Measurements from ENCODE around the gene ATPAF1.

Gene ATPAF1

DNA sequence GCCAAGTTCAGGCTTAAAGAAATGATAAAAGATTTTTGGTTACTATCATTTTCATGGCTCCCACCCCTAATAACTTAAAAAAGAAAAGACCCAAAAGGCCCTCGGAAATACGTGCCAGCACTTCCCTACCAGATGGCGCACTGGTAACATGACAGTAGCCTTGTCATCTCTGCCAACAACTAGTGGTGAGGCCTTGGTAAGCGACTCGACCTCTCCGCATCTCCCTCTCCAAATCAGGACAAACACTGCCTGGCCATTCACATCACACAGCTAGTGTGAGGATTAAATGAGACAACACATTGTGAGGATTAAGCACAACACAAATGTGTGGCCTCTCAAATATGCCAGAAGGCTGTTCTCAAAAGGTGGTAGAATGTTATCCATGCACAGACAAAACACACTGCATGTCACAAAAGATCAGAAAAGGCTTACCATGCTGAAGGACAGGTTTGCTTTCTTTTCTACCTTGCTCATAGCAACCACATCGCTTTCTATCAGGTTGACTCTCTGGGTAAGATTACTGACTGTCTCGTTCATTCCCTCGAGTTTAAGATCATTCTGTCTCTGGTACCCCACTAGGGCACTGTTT is 19.9 kb upstream of the ATPAF1 start:
- H3K36me3 Mint-ChIP-seq: peaks cover 78% of the 10 kb centered on the region
- ATAC-seq: no peak
- H3K27ac Mint-ChIP-seq: no peak overlapping the region
- H3K9me3 Mint-ChIP-seq: no peaks in the 10 kb centered on the region
- H3K4me3 Mint-ChIP-seq: no peak overlapping the region
- no peaks in the 10 kb centered on the region for H3K27me3 Mint-ChIP-seq
- no peaks in the 10 kb centered on the region for H3K4me1 Mint-ChIP-seq

- Mint-ChIP-seq H3K36me3 (peaks cover 77% of the 10 kb centered on the region), H3K27me3 (no peaks in the 10 kb centered on the region), H3K27ac (no peak overlapping the region), H3K4me3 (no peak overlapping the region), H3K4me1 (no peaks in the 10 kb centered on the region), H3K9me3 (no peaks in the 10 kb centered on the region)
- ATAC-seq: no peak
Measured at GRCh38 chr1:46687093-46687659, 19.0 kb upstream of the ATPAF1 start.

- ATAC-seq: no peak
- Mint-ChIP-seq H3K4me3 (no peak overlapping the region), H3K4me1 (no peaks in the 10 kb centered on the region), H3K9me3 (no peaks in the 10 kb centered on the region), H3K27me3 (no peaks in the 10 kb centered on the region), H3K27ac (no peak overlapping the region), H3K36me3 (peaks cover 79% of the 10 kb centered on the region)
Measured at GRCh38 chr1:46686255-46686654, 18.1 kb upstream of the ATPAF1 start.

GRCh38 chr1:46684670-46685069 is 16.5 kb upstream of the ATPAF1 start:
- H3K27me3 Mint-ChIP-seq: no peaks in the 10 kb centered on the region
- no peak overlapping the region for H3K27ac Mint-ChIP-seq
- H3K4me3 Mint-ChIP-seq: no peak overlapping the region
- peaks cover 3% of the 10 kb centered on the region for H3K9me3 Mint-ChIP-seq
- peaks cover 83% of the 10 kb centered on the region for H3K36me3 Mint-ChIP-seq
- no peak for ATAC-seq
- H3K4me1 Mint-ChIP-seq: no peaks in the 10 kb centered on the region

- H3K4me3 Mint-ChIP-seq: no peak overlapping the region
- peak overlapping the region; percentile 29 for H3K27ac Mint-ChIP-seq
- peaks cover 3% of the 10 kb centered on the region for H3K9me3 Mint-ChIP-seq
- ATAC-seq: no peak
- H3K36me3 Mint-ChIP-seq: peaks cover 86% of the 10 kb centered on the region
- no peaks in the 10 kb centered on the region for H3K27me3 Mint-ChIP-seq
- H3K4me1 Mint-ChIP-seq: peaks cover 5% of the 10 kb centered on the region
Measured at GRCh38 chr1:46682064-46682463, 13.9 kb upstream of the ATPAF1 start.

- Mint-ChIP-seq H3K9me3 (peaks cover 3% of the 10 kb centered on the region), H3K27ac (peak overlapping the region; percentile 29), H3K4me3 (no peak overlapping the region), H3K4me1 (peaks cover 11% of the 10 kb centered on the region), H3K36me3 (peaks cover 86% of the 10 kb centered on the region), H3K27me3 (no peaks in the 10 kb centered on the region)
- no peak for ATAC-seq
Measured at GRCh38 chr1:46681333-46682034, 13.3 kb upstream of the ATPAF1 start.

GRCh38 chr1:46679789-46680573 is 11.8 kb upstream of the ATPAF1 start:
- ATAC-seq: no peak
- H3K4me3 Mint-ChIP-seq: no peak overlapping the region
- no peaks in the 10 kb centered on the region for H3K27me3 Mint-ChIP-seq
- H3K9me3 Mint-ChIP-seq: peaks cover 3% of the 10 kb centered on the region
- H3K4me1 Mint-ChIP-seq: peaks cover 15% of the 10 kb centered on the region
- H3K36me3 Mint-ChIP-seq: peaks cover 76% of the 10 kb centered on the region
- no peak overlapping the region for H3K27ac Mint-ChIP-seq

- H3K27ac Mint-ChIP-seq: peak overlapping the region; percentile 54
- no peak overlapping the region for H3K4me3 Mint-ChIP-seq
- peaks cover 67% of the 10 kb centered on the region for H3K36me3 Mint-ChIP-seq
- peaks cover 15% of the 10 kb centered on the region for H3K4me1 Mint-ChIP-seq
- no peaks in the 10 kb centered on the region for H3K27me3 Mint-ChIP-seq
- no peak for ATAC-seq
- H3K9me3 Mint-ChIP-seq: peaks cover 3% of the 10 kb centered on the region
Measured at GRCh38 chr1:46677339-46677738, 9.2 kb upstream of the ATPAF1 start.

GRCh38 chr1:46676531-46676930 is 8.4 kb upstream of the ATPAF1 start:
- H3K4me3 Mint-ChIP-seq: no peak overlapping the region

DNA sequence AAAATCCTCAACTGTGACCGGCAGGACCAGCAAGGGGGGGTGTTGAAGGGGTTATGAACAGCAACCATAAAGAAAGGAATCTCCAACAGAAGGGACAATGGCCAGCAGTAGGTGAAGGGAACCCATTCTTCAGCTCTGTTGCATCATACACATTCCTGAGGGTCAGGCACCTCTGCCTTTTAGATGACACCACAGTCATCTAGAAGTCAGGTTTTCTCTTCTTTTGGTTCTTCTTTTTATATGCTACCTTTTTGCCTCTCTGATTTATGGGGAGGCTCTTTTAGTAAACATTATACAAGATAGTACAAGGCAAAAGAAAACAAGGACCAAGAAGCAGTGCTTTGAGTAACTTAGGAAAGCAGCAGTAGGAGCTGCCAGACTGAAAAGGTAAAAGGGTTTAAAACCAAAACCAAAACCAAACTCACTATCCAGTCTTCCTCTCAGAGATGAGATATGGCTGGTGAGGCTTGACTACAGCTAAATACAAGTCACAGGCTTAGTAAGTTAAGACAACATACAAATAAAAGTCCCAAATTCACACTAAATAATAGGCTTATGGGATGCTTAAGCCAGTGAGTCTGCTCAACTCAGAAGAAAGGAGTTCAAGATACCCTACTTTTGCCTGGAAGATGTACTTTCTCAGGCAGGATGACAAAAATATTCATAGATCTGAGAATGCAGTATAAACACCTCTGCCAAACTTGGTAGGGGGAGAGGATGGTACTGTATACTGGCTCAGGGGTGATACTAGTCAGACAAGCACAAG is 7.6 kb upstream of the ATPAF1 start:
- no peak for ATAC-seq
- H3K36me3 Mint-ChIP-seq: peaks cover 52% of the 10 kb centered on the region

More at GRCh38 chr1:46676531-46676930, 8.4 kb upstream of the ATPAF1 start:
- Mint-ChIP-seq H3K27me3 (no peaks in the 10 kb centered on the region), H3K36me3 (peaks cover 60% of the 10 kb centered on the region), H3K27ac (peak overlapping the region; percentile 54), H3K9me3 (peaks cover 3% of the 10 kb centered on the region), H3K4me1 (peaks cover 15% of the 10 kb centered on the region)
- ATAC-seq: no peak

DNA sequence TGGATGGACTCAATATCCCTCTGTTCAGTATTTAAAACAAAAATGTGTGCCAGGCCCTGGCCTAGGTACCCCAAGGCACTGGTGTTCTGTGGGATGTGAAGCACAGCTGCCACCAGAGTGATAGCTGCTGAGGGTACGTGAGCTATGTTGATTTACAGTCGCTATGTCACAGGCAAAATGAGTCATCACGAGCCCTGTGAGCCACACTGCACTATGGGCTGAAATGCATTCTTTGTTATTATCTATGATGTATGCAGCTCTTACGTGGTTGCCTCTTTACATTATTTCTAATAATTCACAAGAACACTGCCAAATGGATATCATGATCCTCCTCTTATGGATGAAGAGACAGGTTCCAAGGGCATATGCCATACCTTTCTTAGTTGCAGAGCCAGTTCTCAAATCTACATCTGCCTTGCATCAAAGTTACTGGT is 5.6 kb upstream of the ATPAF1 start:
- H3K4me3 Mint-ChIP-seq: no peak overlapping the region
- H3K27ac Mint-ChIP-seq: no peak overlapping the region
- H3K9me3 Mint-ChIP-seq: no peaks in the 10 kb centered on the region
- peaks cover 15% of the 10 kb centered on the region for H3K4me1 Mint-ChIP-seq
- H3K36me3 Mint-ChIP-seq: peaks cover 36% of the 10 kb centered on the region
- ATAC-seq: no peak
- no peaks in the 10 kb centered on the region for H3K27me3 Mint-ChIP-seq

More for the DNA sequence above, 7.6 kb upstream of the ATPAF1 start:
- H3K4me3 Mint-ChIP-seq: no peak overlapping the region
- peaks cover 15% of the 10 kb centered on the region for H3K4me1 Mint-ChIP-seq
- H3K27me3 Mint-ChIP-seq: no peaks in the 10 kb centered on the region
- peaks cover 3% of the 10 kb centered on the region for H3K9me3 Mint-ChIP-seq
- peak overlapping the region; percentile 54 for H3K27ac Mint-ChIP-seq

DNA sequence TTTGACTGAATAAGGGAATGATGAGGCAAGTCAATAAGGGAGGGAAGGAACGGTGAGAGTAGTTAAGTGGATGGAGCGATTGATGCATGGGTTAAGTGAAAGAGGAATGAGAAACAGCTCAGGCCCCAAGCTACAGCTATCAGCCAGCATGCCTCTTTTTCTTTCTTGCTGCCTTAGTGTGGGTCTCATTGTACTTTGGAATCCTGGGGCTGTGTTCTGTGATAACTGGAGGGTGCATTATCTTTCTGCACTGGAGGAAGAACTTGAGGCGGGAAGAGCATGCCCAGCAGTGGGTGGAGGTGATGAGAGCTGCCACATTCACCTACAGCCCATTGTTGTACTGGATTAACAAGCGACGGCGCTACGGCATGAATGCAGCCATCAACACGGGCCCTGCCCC is 4.5 kb upstream of the ATPAF1 start:
- H3K4me1 Mint-ChIP-seq: peaks cover 15% of the 10 kb centered on the region
- H3K4me3 Mint-ChIP-seq: no peak overlapping the region
- ATAC-seq: no peak
- H3K36me3 Mint-ChIP-seq: peaks cover 25% of the 10 kb centered on the region
- no peak overlapping the region for H3K27ac Mint-ChIP-seq
- no peaks in the 10 kb centered on the region for H3K27me3 Mint-ChIP-seq
- H3K9me3 Mint-ChIP-seq: no peaks in the 10 kb centered on the region

- no peaks in the 10 kb centered on the region for H3K9me3 Mint-ChIP-seq
- no peak within 1 kb of the TSS for H3K27ac Mint-ChIP-seq
- H3K4me1 Mint-ChIP-seq: peaks cover 16% of the 10 kb centered on the region
- H3K4me3 Mint-ChIP-seq: no peak within 1 kb of the TSS
- ATAC-seq: no peak
- peaks cover 14% of the 10 kb centered on the region for H3K36me3 Mint-ChIP-seq
- H3K27me3 Mint-ChIP-seq: no peaks in the 10 kb centered on the region
Measured at GRCh38 chr1:46671554-46671953, 3.4 kb upstream of the ATPAF1 start, which contains the start of gene TEX38. Gene TEX38 (plus strand): TSS chr1:46671854. CDS start chr1:46671935, 81 bp downstream.

DNA sequence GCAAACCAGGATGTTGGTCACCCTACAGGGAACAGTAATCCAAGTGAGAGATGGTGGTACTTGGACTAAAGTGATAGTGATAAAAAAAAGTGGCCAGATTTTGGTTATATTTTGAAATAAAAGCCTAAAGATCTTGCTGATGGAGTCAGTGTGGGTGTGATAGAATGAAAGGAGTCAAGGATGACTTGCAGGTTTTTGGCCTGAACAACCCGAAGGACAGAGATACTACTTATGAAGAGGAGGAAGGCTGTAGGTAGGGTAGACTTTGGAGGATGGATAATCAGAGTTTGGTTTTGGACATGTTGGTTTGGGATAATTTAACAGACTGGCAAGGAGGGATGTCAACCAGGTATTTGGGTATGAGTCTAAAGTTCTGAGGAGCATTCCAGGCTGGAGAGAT is 2.0 kb upstream of the ATPAF1 start:
- Mint-ChIP-seq H3K27me3 (no peaks in the 10 kb centered on the region), H3K4me3 (no peak overlapping the region), H3K9me3 (no peaks in the 10 kb centered on the region), H3K27ac (no peak overlapping the region), H3K4me1 (peaks cover 15% of the 10 kb centered on the region), H3K36me3 (peaks cover 10% of the 10 kb centered on the region)
- no peak for ATAC-seq

- Mint-ChIP-seq H3K36me3 (peaks cover 11% of the 10 kb centered on the region), H3K27ac (no peak overlapping the region), H3K9me3 (no peaks in the 10 kb centered on the region), H3K4me3 (no peak overlapping the region), H3K4me1 (peaks cover 15% of the 10 kb centered on the region), H3K27me3 (no peaks in the 10 kb centered on the region)
- ATAC-seq: no peak
Measured at GRCh38 chr1:46665983-46666382, 2.2 kb downstream of the ATPAF1 start.

All from stimulated activated memory B cell treated with anti-CD40 and anti-IgM and Interleukin-4, amounts not matched to agents 10 μg/mL and 1 μg/mL and 100 μg/mL, for 72 hours (primary cell).